ENCODE data around the gene APOL4. TPM values are rescaled to one million over a fixed set of nuclear protein-coding genes. Genes with fewer than 3 reads are reported as not detected.

APOL4 gene
- total and polyA plus RNA-seq, 4 donors: 5.9 to 15.9 (median 9.1) TPM

- WGBS, 2 donors: 92 to 96% methylated on average over 8 of the region's 8 CpGs
- H3K36me3 ChIP-seq (ENCODE audit: control insufficient read depth in 4 of 4, insufficient read depth in 4 of 4, low read length in 4 of 4): peaks cover 17 to 33% (median 23%) of the 10 kb centered on the region in 4 donors
Observed at GRCh38 chr22:36227806-36228205, 26.2 kb upstream of the APOL4 start.

GRCh38 chr22:36227396-36227795 is 25.8 kb upstream of the APOL4 start:
- Histone ChIP-seq H3K4me1 (ENCODE audit: control insufficient read depth in 5 of 5, insufficient read depth in 5 of 5, low read length in 5 of 5) (peaks cover 0 to 1% (median 0%) of the 10 kb centered on the region in 5 donors), H3K9ac (ENCODE audit: insufficient read depth in 1 of 2, low read length in 2 of 2) (no peak overlapping the region), H3K36me3 (ENCODE audit: control insufficient read depth in 4 of 4, insufficient read depth in 4 of 4, low read length in 4 of 4) (peaks cover 13 to 29% (median 22%) of the 10 kb centered on the region in 4 donors), H3K4me3 (no peak overlapping the region), H3K9me3 (ENCODE audit: control insufficient read depth in 4 of 4, insufficient read depth in 3 of 4, low read length in 3 of 4) (no peaks in the 10 kb centered on the region), H3K27ac (ENCODE audit: low read depth in 1 of 2, low read length in 1 of 2) (no peak overlapping the region), H3K27me3 (ENCODE audit: control insufficient read depth in 3 of 3, insufficient read depth in 3 of 3, low read length in 2 of 3) (no peaks in the 10 kb centered on the region)
- no peak for ATAC-seq (ENCODE audit: insufficient read depth, low FRiP score)
- TF ChIP-seq CTCF (IDR thresholded peaks at IDR 0.05; ENCODE audit: control extremely low read depth, extremely low read depth): no peak
- WGBS, 2 donors: 89 to 92% methylated on average over 9 of the region's 9 CpGs
- no peak for DNase-seq

More at GRCh38 chr22:36227806-36228205, 26.2 kb upstream of the APOL4 start:
- H3K27me3 ChIP-seq (ENCODE audit: control insufficient read depth in 3 of 3, insufficient read depth in 3 of 3, low read length in 2 of 3): no peaks in the 10 kb centered on the region
- ATAC-seq (ENCODE audit: insufficient read depth, low FRiP score) (no peak), DNase-seq (no peak)
- H3K4me3 ChIP-seq: no peak overlapping the region
- H3K4me1 ChIP-seq (ENCODE audit: control insufficient read depth in 5 of 5, insufficient read depth in 5 of 5, low read length in 5 of 5): peaks cover 0 to 1% (median 0%) of the 10 kb centered on the region in 5 donors
- H3K9me3 ChIP-seq (ENCODE audit: control insufficient read depth in 4 of 4, insufficient read depth in 3 of 4, low read length in 3 of 4): no peaks in the 10 kb centered on the region
- H3K9ac ChIP-seq (ENCODE audit: insufficient read depth in 1 of 2, low read length in 2 of 2): no peak overlapping the region
- H3K27ac ChIP-seq (ENCODE audit: low read depth in 1 of 2, low read length in 1 of 2): no peak overlapping the region
- no peak for TF ChIP-seq CTCF (IDR thresholded peaks at IDR 0.05; ENCODE audit: control extremely low read depth, extremely low read depth)

GRCh38 chr22:36226189-36226588 is 24.6 kb upstream of the APOL4 start:
- WGBS, 2 donors: 91 to 93% methylated on average over 5 of the region's 5 CpGs
- Histone ChIP-seq H3K4me1 (ENCODE audit: control insufficient read depth in 5 of 5, insufficient read depth in 5 of 5, low read length in 5 of 5) (peaks cover 0 to 6% (median 0%) of the 10 kb centered on the region in 5 donors), H3K27me3 (ENCODE audit: control insufficient read depth in 3 of 3, insufficient read depth in 3 of 3, low read length in 2 of 3) (no peaks in the 10 kb centered on the region), H3K27ac (ENCODE audit: low read depth in 1 of 2, low read length in 1 of 2) (no peak overlapping the region), H3K36me3 (ENCODE audit: control insufficient read depth in 4 of 4, insufficient read depth in 4 of 4, low read length in 4 of 4) (peaks cover 7 to 25% (median 16%) of the 10 kb centered on the region in 4 donors), H3K9me3 (ENCODE audit: control insufficient read depth in 4 of 4, insufficient read depth in 3 of 4, low read length in 3 of 4) (no peaks in the 10 kb centered on the region), H3K9ac (ENCODE audit: insufficient read depth in 1 of 2, low read length in 2 of 2) (no peak overlapping the region), H3K4me3 (no peak overlapping the region)
- ATAC-seq (ENCODE audit: insufficient read depth, low FRiP score): no peak
- TF ChIP-seq CTCF (IDR thresholded peaks at IDR 0.05; ENCODE audit: control extremely low read depth, extremely low read depth): no peak
- DNase-seq: no peak
